HepG2 (cell line): ENCODE measurements around the gene OXLD1. TPM values are rescaled to one million over a fixed set of nuclear protein-coding genes. Genes with fewer than 3 reads are reported as not detected.

Experiments
- AGO2 ChIP-seq: fragments of 200-400 bp; formaldehyde crosslinking; optimal IDR thresholded peaks from 2 replicates; pipeline ENCODE3; 2017; ENCODE audit warnings: mild to moderate bottlenecking, low read depth, low read length, moderate library complexity
- BCL3 ChIP-seq: sonication (generic); formaldehyde crosslinking; IDR thresholded peaks from 2 replicates; pipeline ENCODE4 v1.5.1; 2020; ENCODE audit warnings: mild to moderate bottlenecking, missing genetic modification reagents, moderate library complexity
- CBX2 ChIP-seq, 2 experiments: fragments of 200-600 bp in 1 of 2; sonication (generic); formaldehyde crosslinking in 1 of 2; IDR thresholded peaks; 2 replicates each; pipeline versions ENCODE4 v1.7.0 to v1.8.1; 2018 to 2022; ENCODE audit warnings: low read depth in 2 of 2, low read length in 1 of 2, mild to moderate bottlenecking in 1 of 2, missing genetic modification reagents in 1 of 2
- FLYWCH1 ChIP-seq: sonication (generic); formaldehyde crosslinking; IDR thresholded peaks from 2 replicates; pipeline ENCODE4 v1.8.1; 2023; ENCODE audit warnings: mild to moderate bottlenecking, missing genetic modification reagents
- HNF4G ChIP-seq, 2 experiments: sonication (generic) in 1 of 2; formaldehyde crosslinking in 1 of 2; IDR thresholded peaks; 2 replicates each; pipeline versions ENCODE4 v1.4.0 to v1.6.1; 2011 to 2020; ENCODE audit warnings: borderline replicate concordance in 2 of 2, low read depth in 2 of 2, mild to moderate bottlenecking in 2 of 2, low read length in 1 of 2, missing genetic modification reagents in 1 of 2, moderate library complexity in 1 of 2
- ISL2 ChIP-seq: sonication (generic); formaldehyde crosslinking; IDR thresholded peaks from 2 replicates; pipeline ENCODE4 v1.5.0; 2020; ENCODE audit warnings: missing genetic modification reagents
- KLF11 ChIP-seq: IDR thresholded peaks from 2 replicates; pipeline ENCODE4 v1.6.1; 2016; ENCODE audit warnings: missing compliant biosample characterization
- MAX ChIP-seq: IDR thresholded peaks from 2 replicates; pipeline ENCODE4 v1.6.1; 2012; ENCODE audit warnings: inconsistent platforms
- MEIS2 ChIP-seq: sonication (generic); formaldehyde crosslinking; IDR thresholded peaks from 2 replicates; pipeline ENCODE4 v1.9.0; 2021; ENCODE audit warnings: mild to moderate bottlenecking, missing genetic modification reagents
- NFIC ChIP-seq: IDR thresholded peaks from 2 replicates; pipeline ENCODE4 v1.6.1; 2012; ENCODE audit warnings: mild to moderate bottlenecking, low read length, inconsistent platforms
- NKX3-1 ChIP-seq: sonication (generic); formaldehyde crosslinking; IDR thresholded peaks from 2 replicates; pipeline ENCODE4 v1.5.0; 2020; ENCODE audit warnings: missing genetic modification reagents
- PHF21A ChIP-seq: sonication (generic); formaldehyde crosslinking; IDR thresholded peaks from 2 replicates; pipeline ENCODE4 v1.5.0; 2020; ENCODE audit warnings: mild to moderate bottlenecking, missing genetic modification reagents
- PRDM15 ChIP-seq: sonication (generic); formaldehyde crosslinking; IDR thresholded peaks from 2 replicates; pipeline ENCODE4 v1.4.0; 2020; ENCODE audit warnings: missing genetic modification reagents
- RFX5 ChIP-seq: IDR thresholded peaks from 2 replicates; pipeline ENCODE4 v1.6.1; 2011; ENCODE audit warnings: low read depth, low read length, improper control_type of control experiment
- SMYD3 ChIP-seq: sonication (generic); formaldehyde crosslinking; IDR thresholded peaks from 2 replicates; pipeline ENCODE4 v1.8.1; 2023; ENCODE audit warnings: mild to moderate bottlenecking, missing genetic modification reagents
- THAP9 ChIP-seq: sonication (generic); formaldehyde crosslinking; IDR thresholded peaks from 2 replicates; pipeline ENCODE4; 2020; ENCODE audit warnings: missing genetic modification reagents, mild to moderate bottlenecking, borderline replicate concordance
- ZBTB25 ChIP-seq: IDR thresholded peaks from 2 replicates; pipeline ENCODE4 v1.6.1; 2018; ENCODE audit warnings: missing genetic modification reagents
- ZNF20 ChIP-seq: sonication (generic); formaldehyde crosslinking; IDR thresholded peaks from 2 replicates; pipeline ENCODE4 v1.4.0; 2020; ENCODE audit warnings: mild to moderate bottlenecking, moderate library complexity, missing genetic modification reagents
- ZNF557 ChIP-seq: sonication (generic); formaldehyde crosslinking; IDR thresholded peaks from 2 replicates; pipeline ENCODE4 v1.4.0; 2020; ENCODE audit warnings: missing genetic modification reagents
- ZSCAN20 ChIP-seq: sonication (generic); formaldehyde crosslinking; IDR thresholded peaks from 2 replicates; pipeline ENCODE4 v1.4.0; 2020; ENCODE audit warnings: missing genetic modification reagents, mild to moderate bottlenecking, borderline replicate concordance
- polyA plus RNA-seq, 8 experiments: library from polyadenylated mRNA; depleted of rRNA in 3 of 8; stranded (reverse) in 7 of 8; unstranded in 1 of 8; fragments of >200 nt; fragmentation: Illumina TruSeq in 4 of 8; extraction: Trizol in 4 of 8; gene quantifications; 2 replicates each; pipeline versions ENCODE4 v1.2.1 to v1.2.3, GENCODE V29; 2011 to 2016; ENCODE audit warnings: low read depth in 4 of 8, missing spikeins in 1 of 8, mixed read lengths in 1 of 8; ENCODE audit not compliant: insufficient read depth in 1 of 8
- total RNA-seq, 5 experiments: library from RNA; depleted of rRNA; stranded (reverse); fragments of >200 nt; fragmentation: Illumina TruSeq; extraction: Trizol; gene quantifications; 2 replicates each; pipeline ENCODE4 v1.2.3, GENCODE V29; 2016; ENCODE audit warnings: low read depth in 1 of 5

Gene OXLD1
- total and polyA plus RNA-seq, 2 of the 13 experiments (the other 11 are each of a cell fraction or from before 2014, with no cell fraction given) = 27.1 to 37.5 TPM

- TF ChIP-seq PRDM15 (CRISPR knock-in tag) = peak; percentile 65; the same call in 1 of the 2 replicates
- no peak; the same call in none of the 2 replicates for TF ChIP-seq FLYWCH1 (CRISPR knock-in tag)
- TF ChIP-seq ZNF557 = peak; percentile 99
- peak; percentile 99 for TF ChIP-seq MEIS2 (CRISPR knock-in tag)
- peak; percentile 99 for TF ChIP-seq ZBTB25 (CRISPR knock-in tag)
- TF ChIP-seq PHF21A (CRISPR knock-in tag) = peak; percentile 90
- TF ChIP-seq RFX5 = no peak
- TF ChIP-seq HNF4G (IDR thresholded peaks at IDR 0.05; ENCODE audit: borderline replicate concordance, low read depth, low read length) = peak; percentile 44; the same call in 1 of the 2 replicates
- TF ChIP-seq HNF4G (CRISPR knock-in tag; IDR thresholded peaks at IDR 0.05; ENCODE audit: borderline replicate concordance, low read depth) = peak; percentile 90; the same call in 1 of the 2 replicates
- TF ChIP-seq ZNF20 (CRISPR knock-in tag) = 0 out of 2 replicates have a peak, but pooled peaks have one; percentile 54
- TF ChIP-seq AGO2 = no peak
- TF ChIP-seq MAX = peak; percentile 99
- peak; percentile 98 for TF ChIP-seq KLF11 (CRISPR knock-in tag)
- peak; percentile 74; the same call in 1 of the 2 replicates for TF ChIP-seq ISL2
- TF ChIP-seq NKX3-1 (CRISPR knock-in tag) = peak; percentile 95
- TF ChIP-seq SMYD3 = peak; percentile 95
- TF ChIP-seq ZSCAN20 = peak; percentile 98
- TF ChIP-seq NFIC = peak; percentile 34; the same call in 1 of the 2 replicates
- peak; percentile 70 for TF ChIP-seq THAP9 (CRISPR knock-in tag)
- peak; percentile 99 for TF ChIP-seq BCL3 (CRISPR knock-in tag)
- no peak for TF ChIP-seq CBX2 (IDR thresholded peaks at IDR 0.05; ENCODE audit: low read depth, low read length)
- no peak for TF ChIP-seq CBX2 (CRISPR knock-in tag; IDR thresholded peaks at IDR 0.05; ENCODE audit: low read depth)
Observed at GRCh38 chr17:81711814-81712467, 45.5 kb upstream of the OXLD1 start, which contains the start of gene SLC25A10 (continued).
